AML-193 (cell line): ENCODE measurements around the gene SMIM27.
"Not testable (repeated sequence)": the region's sequence is repeated elsewhere in the genome, so short reads cannot be mapped to it uniquely, and the experiment has no call there.

ENCODE experiments used
- DNase-seq, 2 experiments: peaks; one replicate each; lab custom pipeline; 2025; lab: John Stamatoyannopoulos, UW

SMIM27 gene, protein sequence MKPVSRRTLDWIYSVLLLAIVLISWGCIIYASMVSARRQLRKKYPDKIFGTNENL

DNA sequence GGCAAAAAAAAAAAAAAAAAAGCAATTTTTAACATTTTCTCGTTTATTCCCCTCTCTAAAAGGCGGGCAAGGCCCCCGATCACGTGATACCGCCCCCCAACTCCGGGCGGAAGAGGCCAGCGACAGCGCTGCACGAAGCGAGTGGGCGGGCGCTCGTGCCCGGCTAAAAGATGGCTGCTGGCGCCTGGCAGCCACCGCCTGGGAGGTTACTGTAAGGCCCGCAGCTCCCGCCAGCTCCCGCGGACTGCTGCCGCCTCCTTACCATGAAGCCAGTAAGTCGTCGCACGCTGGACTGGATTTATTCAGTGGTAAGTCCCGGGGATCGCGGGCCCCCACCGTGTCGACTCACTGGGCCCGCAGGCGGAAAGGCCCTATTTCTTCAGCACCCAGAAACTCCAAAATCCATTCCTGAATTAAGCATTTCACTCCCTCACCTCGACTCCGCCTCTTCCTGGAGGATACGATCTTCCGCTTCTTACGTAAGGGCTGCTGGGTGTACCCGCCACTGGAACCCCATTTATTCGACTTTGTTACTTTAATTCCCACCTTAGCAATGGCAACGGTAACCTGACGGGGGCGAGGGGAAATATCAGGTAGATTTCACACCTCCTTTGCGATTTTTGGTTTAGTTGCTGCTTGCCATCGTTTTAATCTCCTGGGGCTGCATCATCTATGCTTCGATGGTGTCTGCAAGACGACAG, at the start of gene SMIM27, which contains the start of gene TOPORS:
TSS of gene SMIM27 (plus strand) at position 156 of the 701 bp plus-strand sequence. CDS start at position 264, 108 bp downstream.
TSS of gene TOPORS (minus strand) at position 415 of the 701 bp plus-strand sequence. CDS start at position 265, 150 bp downstream.
- DNase-seq: peak; percentile 85

DNA sequence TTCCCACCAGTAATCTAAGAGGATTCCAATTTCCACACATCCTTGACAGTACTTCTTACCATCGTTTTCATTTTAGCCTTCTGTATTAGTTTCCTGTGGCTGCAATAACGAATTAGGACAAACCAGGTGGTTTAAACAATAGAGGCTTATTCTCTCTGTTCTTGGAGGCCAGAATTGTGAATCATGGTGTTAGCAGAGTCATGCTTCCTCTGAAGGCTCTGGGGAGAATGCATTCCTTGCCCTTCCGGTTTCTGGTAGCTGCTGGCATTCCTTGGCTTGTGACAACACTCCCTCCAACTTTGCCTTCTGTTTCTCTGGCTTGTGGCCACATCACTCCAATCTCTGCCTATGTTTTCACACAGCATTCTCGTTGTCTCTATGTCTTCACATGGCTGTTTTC, 49.7 kb upstream of the SMIM27 start:
- no peak for DNase-seq

DNA sequence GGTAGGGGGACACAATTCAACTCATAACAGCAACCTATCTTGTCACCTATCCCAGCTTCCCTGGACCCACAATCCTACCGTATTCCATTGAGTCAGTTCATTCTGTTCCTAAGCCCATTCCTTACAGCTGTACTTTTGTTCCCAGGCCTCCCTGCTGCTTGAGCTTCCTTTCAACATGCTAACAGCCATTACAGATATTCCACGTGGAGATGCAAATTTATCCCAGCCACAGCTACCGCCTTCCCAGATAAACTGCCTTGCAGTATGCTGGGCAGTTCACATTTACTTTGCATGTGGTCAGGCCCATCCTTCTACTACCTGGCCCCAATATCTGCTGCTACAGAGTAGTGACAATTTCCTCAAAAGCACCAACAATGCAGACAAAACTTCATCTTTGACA, 49.1 kb upstream of the SMIM27 start:
- no peak for DNase-seq

DNA sequence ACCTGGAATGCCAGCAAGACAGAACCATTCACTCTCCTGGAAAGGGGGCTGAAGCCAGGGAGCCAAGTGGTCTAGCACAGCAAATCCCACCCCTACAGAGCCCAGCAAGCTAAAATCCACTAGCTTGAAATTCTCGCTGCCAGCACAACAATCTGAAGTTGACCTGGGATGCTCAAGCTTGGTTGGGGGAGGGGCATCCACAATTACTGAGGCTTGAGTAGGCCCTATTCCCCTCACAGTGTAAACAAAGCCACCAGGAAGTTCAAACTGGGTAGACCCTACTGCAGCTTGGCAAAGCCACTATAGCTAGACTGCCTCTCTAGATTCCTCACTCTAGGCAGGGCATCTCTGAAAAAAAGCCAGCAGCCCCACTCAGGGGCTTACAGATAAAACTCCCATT, 43.4 kb upstream of the SMIM27 start:
- DNase-seq: no peak

DNA sequence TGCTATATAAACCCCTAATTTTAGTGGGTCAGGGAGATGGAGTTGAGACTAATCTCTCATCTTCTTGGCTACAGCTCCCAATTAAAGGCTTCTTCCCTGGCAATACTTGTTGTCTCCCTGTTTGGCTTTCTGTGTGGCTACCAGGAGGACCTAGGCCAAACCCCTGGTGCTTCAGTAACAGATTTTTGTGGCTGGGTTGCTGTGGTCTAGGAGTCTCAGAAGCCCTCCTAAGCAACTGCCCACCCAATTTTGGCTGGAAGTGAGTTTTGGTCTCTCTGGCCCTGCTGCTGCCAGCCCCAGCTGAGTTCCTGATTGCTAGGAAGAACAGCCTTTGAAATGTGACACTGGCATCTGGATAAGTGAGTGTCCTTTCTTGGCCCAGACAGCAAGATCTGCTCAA, 35.9 kb upstream of the SMIM27 start:
- no peak for DNase-seq

DNA sequence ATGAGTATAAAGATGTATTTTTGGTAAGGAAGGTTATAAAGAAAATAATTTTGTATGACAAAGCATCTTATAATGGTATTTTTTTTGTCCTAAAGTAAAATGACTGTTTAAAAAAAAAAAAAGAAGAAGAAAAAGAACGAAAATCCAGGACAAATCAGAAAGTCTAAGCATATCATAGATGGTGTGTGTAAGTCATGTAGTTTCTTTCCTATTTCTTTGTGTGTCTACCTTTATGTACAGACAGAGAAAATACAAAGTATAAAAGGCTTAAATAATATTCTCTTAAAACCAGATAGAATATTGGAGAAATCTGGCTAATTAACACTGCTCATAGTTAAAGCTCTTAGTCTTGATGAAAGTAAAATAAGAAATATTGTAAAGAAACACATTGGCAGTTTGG, 33.9 kb upstream of the SMIM27 start:
- no peak for DNase-seq

DNA sequence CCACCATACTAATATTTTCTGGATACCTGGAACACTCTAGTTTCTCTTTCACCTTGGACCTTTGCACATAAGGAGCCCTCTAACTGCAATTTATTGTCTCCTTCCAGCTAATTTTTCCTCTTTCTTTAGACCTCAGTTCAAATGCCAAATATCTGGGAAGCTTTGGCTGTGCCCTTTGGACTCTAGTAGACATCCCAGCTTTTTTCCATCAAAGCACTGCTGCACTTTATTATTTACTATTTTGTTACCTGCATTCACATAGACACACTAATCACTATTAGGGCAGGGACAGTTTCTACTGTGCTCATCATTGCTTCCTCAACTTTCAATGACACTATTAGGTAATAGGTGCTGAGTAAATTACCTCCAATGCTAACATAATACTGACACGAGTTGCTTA, 28.2 kb upstream of the SMIM27 start:
- no peak for DNase-seq

DNA sequence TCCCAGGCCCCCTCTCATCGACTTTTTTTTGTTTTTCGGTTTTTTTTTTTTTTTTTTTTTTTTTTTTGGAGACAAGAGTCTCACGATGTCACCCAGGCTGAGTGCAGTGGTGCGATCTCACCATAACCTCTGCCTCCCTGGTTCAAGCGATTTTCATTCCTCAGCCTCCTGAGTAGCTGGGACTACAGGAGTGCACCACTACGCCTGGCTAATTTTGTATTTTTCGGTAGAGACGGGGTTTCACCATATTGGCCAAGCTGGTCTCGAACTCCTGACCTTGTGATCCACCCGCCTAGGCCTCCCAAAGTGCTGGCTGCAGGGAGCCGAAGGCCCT, 27.6 kb upstream of the SMIM27 start:
- not testable (repeated sequence) for DNase-seq

DNA sequence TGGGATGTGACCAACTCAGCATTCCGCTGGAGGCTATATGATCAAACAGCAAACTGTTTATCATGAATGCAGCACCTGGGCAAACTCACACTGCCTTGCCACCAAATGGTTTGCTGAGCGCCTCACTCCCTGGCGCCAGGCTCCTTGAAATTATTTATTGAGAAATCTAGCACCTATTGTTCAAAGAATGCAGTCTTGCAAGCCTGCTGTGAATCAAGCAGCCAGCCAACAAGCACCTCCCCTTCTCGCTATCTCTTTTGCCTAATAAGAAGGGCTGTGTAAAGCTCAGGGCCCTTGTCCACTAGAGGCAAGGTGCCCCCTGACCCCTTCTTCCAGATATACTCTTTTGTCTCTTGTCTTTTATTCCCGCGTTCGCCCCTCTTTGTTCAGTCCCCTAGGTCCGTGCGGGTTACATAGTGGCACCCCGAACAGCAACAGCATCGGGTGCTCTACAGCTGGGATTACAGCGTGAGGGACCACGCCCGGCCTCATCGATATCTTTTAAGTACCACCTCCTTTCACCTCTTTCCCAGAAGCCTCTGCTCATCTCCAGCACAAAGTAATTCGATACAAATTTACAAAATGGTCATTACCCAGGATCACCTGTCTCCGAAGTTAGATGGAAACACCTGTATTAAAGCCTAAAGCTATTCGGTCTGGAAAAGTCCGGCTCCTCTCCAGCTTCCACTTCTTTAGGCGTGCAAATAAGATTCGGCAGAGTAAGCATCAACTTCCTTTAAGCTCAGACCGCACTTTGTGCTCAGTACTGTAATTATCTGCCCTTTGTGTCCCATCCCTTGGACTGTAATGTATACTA, 27.0 kb upstream of the SMIM27 start:
- peak; percentile 16 to 19 for DNase-seq

DNA sequence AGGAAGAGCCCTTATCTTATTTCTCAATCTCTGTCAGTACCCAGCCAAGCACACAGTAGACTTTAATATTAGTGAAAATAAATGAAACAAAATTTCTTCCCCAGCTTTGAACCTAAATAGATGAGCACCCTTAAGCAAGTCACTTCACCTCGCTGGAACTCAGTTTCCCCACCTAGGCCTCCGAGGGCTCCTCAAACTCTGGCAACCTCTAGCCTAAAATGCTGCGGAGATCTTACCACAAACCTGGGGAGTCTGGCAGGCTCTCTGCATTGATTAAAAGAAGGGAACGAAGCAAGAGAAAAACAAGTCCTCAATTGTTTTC, 26.5 kb upstream of the SMIM27 start:
- DNase-seq: peak in 1 of 2 experiments; percentile 34

DNA sequence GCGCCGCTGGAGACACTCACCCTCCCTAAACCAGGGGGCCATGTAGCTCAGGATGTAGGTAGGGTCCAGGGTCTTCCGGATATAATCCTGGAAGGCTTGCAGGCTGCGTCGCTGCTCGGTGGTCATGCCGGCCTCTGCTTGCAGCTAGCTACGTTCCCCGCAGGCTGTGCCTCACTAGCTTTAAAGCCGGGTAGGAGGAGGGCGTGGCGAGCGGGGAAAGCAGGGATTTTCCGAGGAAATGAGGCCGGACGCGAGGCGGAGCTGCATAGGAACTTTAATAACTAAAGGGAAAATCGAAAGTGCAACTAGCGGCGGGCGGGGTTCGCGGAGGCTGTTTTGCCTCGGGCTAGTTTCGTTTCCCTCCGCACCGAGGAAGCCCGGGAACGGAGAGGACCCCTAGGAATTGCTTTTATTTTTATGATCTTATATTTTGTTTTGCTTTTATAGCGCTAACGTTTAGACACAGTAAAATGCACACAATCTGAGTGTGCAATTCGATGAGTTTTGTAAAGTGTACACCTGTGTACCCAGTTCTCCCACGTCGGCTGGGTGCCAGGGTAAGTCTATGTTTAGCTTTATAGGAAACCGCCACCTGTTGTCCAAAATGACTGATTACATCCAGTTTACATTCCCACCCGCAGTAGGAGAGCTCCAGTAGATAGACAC, 26.0 kb upstream of the SMIM27 start, which contains the start of gene RIGI:
TSS of gene RIGI (minus strand) at position 156 of the 666 bp plus-strand sequence. CDS start at position 126, 30 bp downstream.
- DNase-seq: peak; percentile 79 to 89

DNA sequence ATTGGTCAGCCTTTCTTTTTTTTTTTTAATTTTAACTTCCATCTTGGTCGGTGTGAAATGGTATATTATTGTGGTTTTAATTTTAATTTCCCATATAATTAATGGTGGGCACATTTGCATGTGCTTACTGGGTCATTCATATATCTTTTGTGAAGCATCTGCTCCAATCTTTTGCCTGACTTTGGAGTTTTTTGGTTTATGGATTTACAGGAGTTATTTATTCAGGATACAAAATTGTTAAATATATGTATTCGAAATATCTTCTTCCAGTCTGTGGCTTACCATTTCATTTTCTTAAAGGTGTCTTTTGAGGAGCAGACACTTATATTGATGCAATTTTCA, 25.4 kb upstream of the SMIM27 start:
- no peak for DNase-seq

DNA sequence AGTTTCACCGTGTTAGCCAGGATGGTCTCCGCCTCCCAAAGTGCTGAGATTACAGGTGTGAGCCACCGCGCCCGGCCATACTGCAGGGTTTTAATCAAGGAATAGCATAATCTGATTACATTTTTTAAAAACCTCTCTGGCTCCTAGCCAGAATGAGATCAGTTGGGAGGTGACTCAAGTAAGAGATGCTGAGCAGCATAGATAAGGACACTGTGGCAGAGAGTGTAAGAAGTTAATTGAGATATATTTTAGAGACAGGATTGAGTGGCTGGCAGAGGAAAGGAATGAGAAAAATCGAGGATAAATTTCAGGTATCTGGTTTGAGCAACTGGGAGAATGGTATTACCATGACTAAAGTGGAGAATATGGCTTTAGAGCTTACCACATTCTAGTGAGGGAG, 18.8 kb upstream of the SMIM27 start:
- DNase-seq: no peak

DNA sequence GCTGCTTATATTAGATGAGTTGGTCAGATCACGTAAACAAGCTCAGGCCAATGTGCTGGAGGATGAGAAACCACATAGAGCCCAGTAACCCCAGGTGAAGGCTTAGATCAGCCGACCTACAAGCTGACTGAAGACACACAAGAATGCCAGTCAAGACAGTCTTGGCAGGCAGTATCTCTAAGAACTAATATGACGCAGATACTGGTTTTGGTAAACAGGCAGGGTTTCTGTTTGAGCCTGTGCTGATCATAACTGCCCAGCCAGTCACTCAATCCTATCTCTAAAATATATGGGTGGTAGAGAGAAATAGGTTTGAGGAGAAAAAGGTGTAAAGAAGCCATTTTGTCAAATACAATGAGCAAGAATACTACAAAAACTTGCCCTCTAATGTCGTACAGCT, 18.3 kb upstream of the SMIM27 start:
- no peak for DNase-seq

DNA sequence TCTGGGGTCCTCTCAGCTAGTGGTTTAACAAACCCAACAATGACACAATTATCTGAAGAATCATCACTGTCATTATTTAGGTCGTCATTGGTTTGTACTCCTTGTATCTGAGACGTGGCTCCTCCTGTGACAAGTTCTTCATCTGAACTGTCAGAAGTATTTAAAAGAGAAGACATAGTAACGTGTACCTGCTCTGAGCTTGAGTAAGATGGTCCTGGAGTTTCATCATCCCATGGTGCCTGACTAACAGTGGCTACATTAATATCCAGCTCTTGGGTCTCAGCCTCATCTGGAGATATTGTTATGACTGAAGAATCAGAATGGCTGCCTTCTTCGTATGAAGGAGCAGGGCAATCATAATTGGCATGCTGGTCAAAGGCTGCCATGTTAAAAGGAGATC, 9.1 kb upstream of the SMIM27 start:
- DNase-seq: no peak

DNA sequence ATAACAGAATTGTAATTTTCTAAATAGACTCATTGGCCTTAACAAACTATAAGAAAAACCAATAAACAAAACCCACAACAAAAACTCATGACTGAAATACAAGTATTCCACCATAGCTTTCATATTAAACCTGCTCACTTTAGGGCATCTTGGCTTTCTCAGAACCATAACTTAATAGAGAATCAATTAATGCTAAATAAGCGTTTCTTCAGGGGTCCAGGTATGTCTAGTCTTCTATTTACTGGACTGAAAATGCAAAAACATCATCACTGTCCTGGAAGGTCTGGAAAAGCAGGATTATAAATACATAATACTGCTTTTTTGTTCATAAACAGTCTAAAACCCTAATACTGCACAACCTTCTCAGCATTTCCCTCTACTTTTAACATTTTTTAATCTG, 6.2 kb upstream of the SMIM27 start:
- no peak for DNase-seq

DNA sequence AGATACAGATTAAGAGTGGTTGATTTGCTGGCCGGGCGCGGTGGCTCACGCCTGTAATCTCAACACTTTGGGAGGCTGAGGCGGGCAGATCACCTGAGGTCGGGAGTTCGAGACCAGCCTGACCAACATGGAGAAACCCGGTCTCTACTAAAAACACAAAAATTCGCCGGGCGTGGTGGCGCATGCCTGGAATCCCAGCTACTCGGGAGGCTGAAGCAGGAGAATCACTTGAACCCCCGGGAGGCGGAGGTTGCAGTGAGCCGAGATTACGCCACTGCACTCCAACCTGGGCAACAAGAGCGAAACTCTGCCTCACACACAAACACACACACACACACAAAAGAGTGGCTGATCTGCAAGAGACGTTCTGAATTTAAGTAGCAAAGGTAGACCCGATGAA, 3.9 kb upstream of the SMIM27 start:
- DNase-seq: not testable (repeated sequence)

DNA sequence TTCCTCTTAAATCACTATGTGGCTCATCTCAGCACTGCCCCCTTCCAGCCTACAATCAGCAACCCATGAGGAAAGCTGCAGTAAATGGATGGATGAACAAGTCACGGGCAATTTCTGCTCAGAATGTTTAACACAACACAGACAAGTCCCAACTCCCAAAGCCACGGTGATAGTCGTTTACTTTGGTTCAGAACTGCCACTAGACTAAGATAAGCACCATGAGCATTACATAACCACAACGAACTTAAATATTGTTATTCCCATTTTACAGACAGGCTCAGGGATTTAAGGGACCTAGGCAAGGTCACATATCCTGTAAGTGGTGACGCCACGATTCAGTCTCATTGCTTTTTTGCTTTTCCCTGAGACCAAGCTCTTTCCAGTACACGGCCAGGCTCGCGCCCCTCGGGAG, 2.0 kb upstream of the SMIM27 start:
- no peak for DNase-seq

DNA sequence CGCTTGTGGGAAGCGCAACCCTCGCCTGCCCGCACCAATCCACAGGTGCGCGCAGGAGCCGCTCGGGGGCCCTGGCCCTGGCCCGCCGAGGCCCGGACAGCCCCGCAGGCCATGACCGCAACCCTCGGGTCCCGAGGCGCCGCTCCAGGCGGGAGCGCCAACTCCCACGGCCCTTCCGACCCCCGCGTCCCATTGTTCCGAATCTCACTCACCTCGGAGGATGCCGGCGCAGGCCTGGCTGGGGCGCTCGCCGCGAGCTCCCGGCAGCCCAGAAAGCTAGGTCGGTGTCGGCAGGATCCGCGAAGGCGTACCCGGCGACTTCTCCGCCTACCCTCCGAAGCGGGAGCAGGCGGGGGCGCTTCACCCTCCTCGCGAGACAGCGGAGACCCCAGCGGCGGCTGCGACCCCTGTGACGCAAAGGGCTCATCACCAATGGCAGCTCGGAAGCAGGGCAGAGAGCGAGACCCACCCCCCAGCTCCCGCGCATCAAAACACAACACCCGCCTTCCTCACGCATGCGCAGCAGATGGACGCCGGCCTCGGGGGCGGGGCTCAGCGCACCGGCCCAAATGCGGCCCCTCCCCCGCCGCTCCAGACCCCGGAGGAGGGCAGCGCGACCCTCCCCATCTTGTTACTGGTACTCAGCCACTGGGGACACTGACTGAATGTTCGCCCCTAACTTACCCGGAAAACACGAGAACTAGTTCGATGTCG, 1.4 kb upstream of the SMIM27 start:
- DNase-seq: peak; percentile 68 to 72

DNA sequence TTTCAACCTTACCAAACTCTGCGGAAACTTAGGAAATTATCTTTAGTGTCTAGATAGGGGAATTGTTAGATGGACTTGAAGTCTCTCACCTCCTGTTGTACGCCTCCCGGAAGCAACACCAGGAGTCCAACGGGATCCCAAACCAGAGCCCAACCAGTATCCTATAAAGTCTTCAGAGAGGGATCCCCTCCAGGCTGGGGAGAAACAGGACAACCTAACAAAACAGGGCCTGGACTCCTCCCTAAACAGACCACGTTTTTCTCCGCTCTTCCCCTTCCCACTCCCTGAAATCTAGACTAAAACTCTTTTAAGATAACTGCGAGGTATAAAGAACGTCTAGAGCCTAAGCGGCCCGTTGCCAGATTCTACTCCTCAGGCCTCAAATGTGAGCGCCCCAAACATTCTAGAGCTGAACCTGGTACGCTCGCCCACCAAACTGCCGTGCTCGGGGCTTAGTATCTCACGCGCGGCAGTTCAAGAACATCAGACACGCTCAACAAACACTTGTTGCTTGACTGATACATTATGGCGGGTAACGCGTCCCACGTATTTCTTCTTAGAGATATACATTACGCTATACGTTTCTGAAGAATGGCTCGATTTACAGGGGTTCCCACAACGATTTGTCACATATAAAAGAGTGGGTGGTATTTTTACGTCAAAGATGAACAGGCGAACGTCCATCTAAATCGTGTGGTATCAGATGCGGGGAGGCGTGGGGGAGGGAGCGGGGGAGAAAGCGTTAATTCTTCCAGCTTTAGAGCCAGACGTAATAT, 663 bp upstream of the SMIM27 start:
- DNase-seq: no peak

DNA sequence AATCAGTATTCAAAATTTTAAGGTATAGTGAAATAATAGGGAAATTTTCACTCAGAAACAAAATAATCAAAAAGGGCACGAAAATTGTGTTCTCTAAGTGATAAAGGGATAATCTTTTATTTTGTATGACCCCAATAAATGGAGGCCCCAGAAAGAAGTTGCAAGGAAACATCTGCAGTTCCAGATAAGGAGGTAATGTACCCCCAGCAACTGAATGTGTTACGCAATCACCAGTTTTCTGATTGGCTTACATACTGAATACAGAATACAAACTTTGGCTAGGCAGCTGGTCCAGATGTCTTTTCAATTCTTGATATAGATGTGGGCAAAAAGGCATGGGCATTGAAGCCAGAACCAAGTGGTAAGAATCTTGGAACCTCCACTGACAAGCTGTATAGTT, 2.0 kb downstream of the SMIM27 start:
- no peak for DNase-seq
